GM19463 (cell line): ENCODE data around the gene USP24.
"Not testable (repeated sequence)": the region's sequence is repeated elsewhere in the genome, so short reads cannot be mapped to it uniquely, and the experiment has no call there.

Source experiments
- ATAC-seq: cut with Tn5 transposase; IDR thresholded peaks from one replicate; pipeline ENCODE4 v1.9.1; 2021; ENCODE audit warnings: mild to moderate bottlenecking, moderate library complexity; ENCODE audit not compliant: unreplicated experiment

Gene USP24

GRCh38 chr1:55232448-55233144 lies 17.4 kb upstream of the USP24 start:
- no peak for ATAC-seq

GRCh38 chr1:55231745-55232144 lies 16.6 kb upstream of the USP24 start:
- no peak for ATAC-seq

GRCh38 chr1:55230659-55231058 lies 15.5 kb upstream of the USP24 start:
- ATAC-seq: no peak

- not testable (repeated sequence) for ATAC-seq
Measured at GRCh38 chr1:55229726-55230125, 14.6 kb upstream of the USP24 start.

GRCh38 chr1:55225228-55225627 lies 10.1 kb upstream of the USP24 start:
- no peak for ATAC-seq

- ATAC-seq: no peak
Measured at GRCh38 chr1:55224729-55225128, 9.6 kb upstream of the USP24 start.

- ATAC-seq: no peak
Measured at GRCh38 chr1:55222152-55222551, 7.0 kb upstream of the USP24 start.

GRCh38 chr1:55217226-55217986 lies 2.2 kb upstream of the USP24 start:
- ATAC-seq: no peak

GRCh38 chr1:55216096-55216495 lies 932 bp upstream of the USP24 start:
- no peak for ATAC-seq

GRCh38 chr1:55214934-55215193 lies 300 bp downstream of the USP24 start:
- peak; percentile 20 for ATAC-seq

GRCh38 chr1:55214212-55214933 lies 791 bp downstream of the USP24 start:
- ATAC-seq: peak; percentile 18

- ATAC-seq: no peak
Measured at GRCh38 chr1:55213885-55214211, 1.3 kb downstream of the USP24 start.

GRCh38 chr1:55213151-55213884 lies 1.8 kb downstream of the USP24 start:
- no peak for ATAC-seq

GRCh38 chr1:55212349-55213150 lies 2.6 kb downstream of the USP24 start:
- ATAC-seq: no peak

- ATAC-seq: no peak
Measured at GRCh38 chr1:55211863-55212262, 3.3 kb downstream of the USP24 start.

GRCh38 chr1:55210990-55211801 lies 4.0 kb downstream of the USP24 start:
- no peak for ATAC-seq

GRCh38 chr1:55209247-55209646 lies 5.9 kb downstream of the USP24 start:
- no peak for ATAC-seq

GRCh38 chr1:55206210-55206609 lies 9.0 kb downstream of the USP24 start:
- no peak for ATAC-seq

GRCh38 chr1:55204997-55205396 lies 10.2 kb downstream of the USP24 start:
- peak; percentile 87 for ATAC-seq

- no peak for ATAC-seq
Measured at GRCh38 chr1:55203064-55203463, 12.1 kb downstream of the USP24 start.
